Cerebellar cortex (tissue), 1 donor: Measurements from ENCODE around the gene JAK1.

Experiments
- DNase-seq: peaks from one replicate; pipeline ENCODE4 v3.0.0-alpha.2; 2015; ENCODE audit warnings: low spot score

Gene JAK1

GRCh38 chr1:64980745-64981600 lies 14.6 kb upstream of the JAK1 start:
- no peak for DNase-seq

GRCh38 chr1:64979358-64979757 lies 13.0 kb upstream of the JAK1 start:
- DNase-seq, result no peak

- no peak for DNase-seq
Measured at GRCh38 chr1:64976361-64976760, 10.0 kb upstream of the JAK1 start.

GRCh38 chr1:64975740-64976139 lies 9.4 kb upstream of the JAK1 start:
- no peak for DNase-seq

GRCh38 chr1:64975127-64975526 lies 8.8 kb upstream of the JAK1 start:
- no peak for DNase-seq

GRCh38 chr1:64974288-64974825 lies 8.0 kb upstream of the JAK1 start:
- DNase-seq, result no peak

GRCh38 chr1:64973061-64973647 lies 6.8 kb upstream of the JAK1 start:
- DNase-seq, result no peak

GRCh38 chr1:64969305-64970046 lies 3.1 kb upstream of the JAK1 start:
- no peak for DNase-seq

GRCh38 chr1:64967381-64967780 lies 1.0 kb upstream of the JAK1 start:
- peak; percentile 40 for DNase-seq

GRCh38 chr1:64965366-64966157 lies 787 bp downstream of the JAK1 start:
- DNase-seq, result peak; percentile 42

- DNase-seq, result no peak
Measured at GRCh38 chr1:64963466-64963865, 2.9 kb downstream of the JAK1 start.

GRCh38 chr1:64962441-64962840 lies 3.9 kb downstream of the JAK1 start:
- DNase-seq, result no peak

- DNase-seq, result no peak
Measured at GRCh38 chr1:64961923-64962322, 4.4 kb downstream of the JAK1 start.

- DNase-seq, result no peak
Measured at GRCh38 chr1:64960731-64961130, 5.6 kb downstream of the JAK1 start.

GRCh38 chr1:64959986-64960385 lies 6.4 kb downstream of the JAK1 start:
- no peak for DNase-seq

GRCh38 chr1:64956733-64957441 lies 9.5 kb downstream of the JAK1 start:
- peak; percentile 48 for DNase-seq

GRCh38 chr1:64956010-64956640 lies 10.2 kb downstream of the JAK1 start:
- no peak for DNase-seq

- no peak for DNase-seq
Measured at GRCh38 chr1:64955097-64956009, 11.0 kb downstream of the JAK1 start.

- no peak for DNase-seq
Measured at GRCh38 chr1:64953241-64953640, 13.1 kb downstream of the JAK1 start.
